HepG2 (cell line): ENCODE data around the gene AP1S3. TPM values are rescaled to one million over a fixed set of nuclear protein-coding genes. Genes with fewer than 3 reads are reported as not detected.

Experiments
- ATAC-seq: fragments of 200-7000 bp; cut with Tn5 transposase; 3 replicates; pipeline ENCODE4 v1.9.1; 2020; ENCODE audit warnings: mild to moderate bottlenecking, moderate library complexity
- BruUV-seq: library from RNA; stranded (reverse); fragments of 400-500 nt; replicated peaks from 2 replicates; lab custom pipeline; 2021; lab: Mats Ljungman, UMichigan
- CTCF ChIA-PET: fragments of 300-600 bp; formaldehyde crosslinking; extraction: SDS; loops from one replicate; lab custom pipeline; 2021; ENCODE audit warnings: low total read pairs, inconsistent platforms, low intra/inter-chr PET ratio; lab: Yijun Ruan, JAX
- POLR2A ChIA-PET: fragments of 350-600 bp; sonication (Branson Sonifier 250); formaldehyde crosslinking; loops from one replicate; lab custom pipeline; 2020; ENCODE audit warnings: antibody characterized with exemption, inconsistent platforms; lab: Yijun Ruan, JAX
- DNase-seq: peaks from one replicate; pipeline ENCODE4 v3.0.0-alpha.2; 2015; ENCODE audit warnings: low spot score
- FAIRE-seq: peaks from 3 replicates; lab custom pipeline; 2011; peaks lifted over from hg19 to GRCh38; lab: Jason Lieb, UNC
- H2AFZ ChIP-seq: one replicate; pipeline ENCODE4 v1.6.1; 2011; ENCODE audit warnings: low read length, inconsistent platforms
- H3K27ac ChIP-seq: fragments of 300-600 bp; 3 replicates; pipeline ENCODE4 v1.8.0; 2011; ENCODE audit warnings: mixed run types, mild to moderate bottlenecking, mixed read lengths, low read length, inconsistent platforms; ENCODE audit not compliant: insufficient read depth; ENCODE audit errors: extremely low read length
- H3K27me3 ChIP-seq, 2 experiments: fragments of 200-600 bp in 1 of 2; 2 replicates in 1 of 2; 3 replicates in 1 of 2; pipeline versions ENCODE4 v1.6.0 to v1.8.0; 2011; ENCODE audit warnings: low read length in 2 of 2, mild to moderate bottlenecking in 2 of 2, moderate library complexity in 2 of 2, inconsistent platforms in 1 of 2; ENCODE audit not compliant: insufficient read depth in 2 of 2, control insufficient read depth in 1 of 2
- H3K36me3 ChIP-seq, 2 experiments: fragments of 200-600 bp in 1 of 2; replicated peaks in 1 of 2; 2 replicates in 1 of 2; 3 replicates in 1 of 2; pipeline versions ENCODE4 v1.5.1 to v1.8.0; 2011; ENCODE audit warnings: low read length in 2 of 2, inconsistent platforms in 1 of 2; ENCODE audit not compliant: insufficient read depth in 2 of 2, control insufficient read depth in 1 of 2
- H3K4me1 ChIP-seq: 2 replicates; pipeline ENCODE4 v1.5.1; 2012; ENCODE audit warnings: low read length, inconsistent platforms; ENCODE audit not compliant: insufficient read depth
- H3K4me2 ChIP-seq: 2 replicates; pipeline ENCODE4 v1.6.0; 2011; ENCODE audit warnings: low read depth, low read length, inconsistent platforms
- H3K4me3 ChIP-seq, 3 experiments: fragments of 200-600 bp in 1 of 3; sonication (generic), shearing (Covaris generic) in 1 of 3; replicated peaks in 1 of 3; 2 replicates each; pipeline ENCODE4 v1.5.1; 2011 to 2016; ENCODE audit warnings: low read length in 3 of 3, inconsistent platforms in 2 of 3, low read depth in 2 of 3, mild to moderate bottlenecking in 2 of 3, control low read depth in 1 of 3, mixed read lengths in 1 of 3; ENCODE audit not compliant: insufficient read depth in 1 of 3
- H3K79me2 ChIP-seq: one replicate; pipeline ENCODE4 v1.6.1; 2011; ENCODE audit warnings: low read length, inconsistent platforms; ENCODE audit not compliant: insufficient read depth
- H3K9ac ChIP-seq: 2 replicates; pipeline ENCODE4 v1.6.0; 2011; ENCODE audit warnings: mild to moderate bottlenecking, low read depth, low read length, inconsistent platforms; ENCODE audit not compliant: insufficient read depth
- H3K9me3 ChIP-seq: 2 replicates; pipeline ENCODE4 v1.5.1; 2012; ENCODE audit warnings: mild to moderate bottlenecking, low read length
- H4K20me1 ChIP-seq: 2 replicates; pipeline ENCODE4 v1.6.0; 2011; ENCODE audit warnings: inconsistent platforms, mild to moderate bottlenecking, low read length, moderate library complexity; ENCODE audit not compliant: insufficient read depth
- CBX1 ChIP-seq: IDR thresholded peaks from one replicate; pipeline ENCODE4 v1.6.1; 2016; ENCODE audit warnings: antibody characterized with exemption, low read depth
- ELF1 ChIP-seq: sonication (generic); formaldehyde crosslinking; IDR thresholded peaks from 2 replicates; pipeline ENCODE4 v1.4.0; 2020; ENCODE audit warnings: missing genetic modification reagents
- HDAC1 ChIP-seq: sonication (generic); formaldehyde crosslinking; IDR thresholded peaks from 2 replicates; pipeline ENCODE4 v1.5.1; 2020; ENCODE audit warnings: mild to moderate bottlenecking, missing genetic modification reagents
- HMG20B ChIP-seq: conservative IDR thresholded peaks from 2 replicates; pipeline ENCODE4 v1.6.1; 2016; ENCODE audit warnings: missing genetic modification reagents, missing compliant biosample characterization
- KAT8 ChIP-seq: IDR thresholded peaks from 2 replicates; pipeline ENCODE4 v1.6.1; 2016; ENCODE audit warnings: missing genetic modification reagents, missing compliant biosample characterization
- NCOA1 ChIP-seq: sonication (generic); formaldehyde crosslinking; IDR thresholded peaks from 2 replicates; pipeline ENCODE4 v1.9.0; 2021; ENCODE audit warnings: missing genetic modification reagents
- NR2F1 ChIP-seq, 2 experiments: fragments of 450-650 bp in 1 of 2; formaldehyde crosslinking in 1 of 2; IDR thresholded peaks; 2 replicates each; pipeline versions ENCODE4 v1.5.0 to v1.6.1; 2016 to 2020; ENCODE audit warnings: mild to moderate bottlenecking in 1 of 2, missing compliant biosample characterization in 1 of 2, missing genetic modification reagents in 1 of 2, moderate library complexity in 1 of 2
- ZGPAT ChIP-seq: IDR thresholded peaks from 2 replicates; pipeline ENCODE4 v1.6.1; 2016; ENCODE audit warnings: mild to moderate bottlenecking
- ZNF326 ChIP-seq: sonication (generic); formaldehyde crosslinking; IDR thresholded peaks from 2 replicates; pipeline ENCODE4 v1.4.0; 2020; ENCODE audit warnings: missing genetic modification reagents, borderline replicate concordance
- ZNF331 ChIP-seq: sonication (generic); formaldehyde crosslinking; IDR thresholded peaks from 2 replicates; pipeline ENCODE4 v1.4.0; 2020; ENCODE audit warnings: missing genetic modification reagents
- ZNF367 ChIP-seq: sonication (generic); formaldehyde crosslinking; IDR thresholded peaks from 2 replicates; pipeline ENCODE4 v1.4.0; 2020; ENCODE audit warnings: missing genetic modification reagents, borderline replicate concordance
- ZNF546 ChIP-seq: sonication (generic); formaldehyde crosslinking; conservative IDR thresholded peaks from 2 replicates; pipeline ENCODE4 v1.8.1; 2023; ENCODE audit warnings: mild to moderate bottlenecking, missing genetic modification reagents
- ZNF598 ChIP-seq: sonication (generic); formaldehyde crosslinking; IDR thresholded peaks from 2 replicates; pipeline ENCODE4 v1.5.1; 2020; ENCODE audit warnings: mild to moderate bottlenecking, missing genetic modification reagents, borderline replicate concordance
- ZNF607 ChIP-seq: sonication (generic); formaldehyde crosslinking; IDR thresholded peaks from 2 replicates; pipeline ENCODE4 v1.5.1; 2020; ENCODE audit warnings: missing genetic modification reagents, mild to moderate bottlenecking, borderline replicate concordance
- ZNF768 ChIP-seq: sonication (generic); formaldehyde crosslinking; IDR thresholded peaks from 2 replicates; pipeline ENCODE4 v1.4.0; 2020; ENCODE audit warnings: missing genetic modification reagents
- ZNF775 ChIP-seq: sonication (generic); formaldehyde crosslinking; IDR thresholded peaks from 2 replicates; pipeline ENCODE4 v1.4.0; 2020; ENCODE audit warnings: missing genetic modification reagents, mild to moderate bottlenecking, moderate library complexity, borderline replicate concordance
- ZSCAN30 ChIP-seq: sonication (generic); formaldehyde crosslinking; IDR thresholded peaks from 2 replicates; pipeline ENCODE4 v1.5.0; 2020; ENCODE audit warnings: mild to moderate bottlenecking, missing genetic modification reagents
- ZSCAN9 ChIP-seq: IDR thresholded peaks from 2 replicates; pipeline ENCODE4 v1.6.1; 2016; ENCODE audit warnings: borderline replicate concordance
- WGBS: methylation state at CpG from one replicate; pipeline ENCODE4 v1.1.6; 2017; ENCODE audit warnings: low lambda C conversion rate; 5-methylcytosine and 5-hydroxymethylcytosine counted together
- in situ Hi-C: cut with HindIII; loops from 2 replicates; pipeline ENCODE4 v1.10.0; 2017; ENCODE audit warnings: low pct_unique_long_range_greater_than_20kb; ENCODE audit not compliant: extremely low pct_ligation_motif_present
- intact Hi-C: fragments of 100-400 bp; cut with micrococcal nuclease; formaldehyde crosslinking; loops from one replicate; pipeline ENCODE4 v1.10.0; 2022; ENCODE audit not compliant: unreplicated experiment
- polyA plus RNA-seq, 8 experiments: library from polyadenylated mRNA; depleted of rRNA in 3 of 8; stranded (reverse) in 7 of 8; unstranded in 1 of 8; fragments of >200 nt; fragmentation: Illumina TruSeq in 4 of 8; extraction: Trizol in 4 of 8; gene quantifications; 2 replicates each; pipeline versions ENCODE4 v1.2.1 to v1.2.3, GENCODE V29; 2011 to 2016; ENCODE audit warnings: low read depth in 4 of 8, missing spikeins in 1 of 8, mixed read lengths in 1 of 8; ENCODE audit not compliant: insufficient read depth in 1 of 8
- total RNA-seq, 5 experiments: library from RNA; depleted of rRNA; stranded (reverse); fragments of >200 nt; fragmentation: Illumina TruSeq; extraction: Trizol; gene quantifications; 2 replicates each; pipeline ENCODE4 v1.2.3, GENCODE V29; 2016; ENCODE audit warnings: low read depth in 1 of 5

The AP1S3 gene
- total and polyA plus RNA-seq, 2 of the 13 experiments (the other 11 are each of a cell fraction or from before 2014, with no cell fraction given), result 3.0 to 16.3 TPM

- no peak for TF ChIP-seq ZNF598 (CRISPR knock-in tag)
- TF ChIP-seq ZNF775, result no peak
These were observed 18.0 kb upstream of the AP1S3 start (continued) for GRCh38 chr2:223855426-223855825.

- H3K9me3 ChIP-seq, result no peaks in the 10 kb centered on the region
- CTCF ChIA-PET, result no interaction called here
- H3K36me3 ChIP-seq, result no peaks in the 10 kb centered on the region
- no peak overlapping the region for H3K4me3 ChIP-seq
- H4K20me1 ChIP-seq, result no peaks in the 10 kb centered on the region
- BruUV-seq, result no TSS peak
- H3K9ac ChIP-seq, result no peak overlapping the region
- no peak overlapping the region for H3K4me2 ChIP-seq
- DNase-seq (no peak), FAIRE-seq (no peak), ATAC-seq (no peak)
- H3K79me2 ChIP-seq, result no peaks in the 10 kb centered on the region
- TF ChIP-seq ZSCAN9 (no peak), NCOA1 (no peak), CBX1 (no peak), ELF1 (CRISPR knock-in tag) (no peak)
- POLR2A ChIA-PET, result interaction anchor here (2.8 kb wide), 1 partner anchor 76 kb away, joined by 16 read pairs; no protein-coding TSS in a partner anchor
- H3K27me3 ChIP-seq, result no peaks in the 10 kb centered on the region
- 85% methylated on average over 2 of the region's 2 CpGs for WGBS
- H3K27ac ChIP-seq, result no peak overlapping the region
- peaks cover 38% of the 10 kb centered on the region for H3K4me1 ChIP-seq
- H2AFZ ChIP-seq, result no peak overlapping the region
- intact Hi-C loops (no loop called here), in situ Hi-C loops (no loop called here)
These were observed 17.4 kb upstream of the AP1S3 start for GRCh38 chr2:223854741-223855140.

GRCh38 chr2:223853425-223853837, 16.0 kb upstream of the AP1S3 start:
- CTCF ChIA-PET, result no interaction called here
- POLR2A ChIA-PET, result interaction anchor here (0.7 to 2.8 kb wide), 8 partner anchors 8 to 155 kb away, joined by 3 to 16 read pairs (median 7); partner anchors contain the start of genes AP1S3 and WDFY1
- Histone ChIP-seq H3K36me3 (no peaks in the 10 kb centered on the region), H3K27me3 (no peaks in the 10 kb centered on the region), H2AFZ (no peak overlapping the region), H3K9me3 (no peaks in the 10 kb centered on the region), H3K79me2 (no peaks in the 10 kb centered on the region), H3K9ac (no peak overlapping the region), H4K20me1 (no peaks in the 10 kb centered on the region), H3K4me3 (no peak overlapping the region), H3K27ac (no peak overlapping the region), H3K4me2 (no peak overlapping the region; the same call in 1 of the 2 replicates), H3K4me1 (peaks cover 38% of the 10 kb centered on the region)
- intact Hi-C loops (no loop called here), in situ Hi-C loops (no loop called here)
- DNase-seq (peak; percentile 94), FAIRE-seq (peak; percentile 26), ATAC-seq (peak; percentile 91)
- BruUV-seq, result no TSS peak
- WGBS, result 2% methylated on average over 3 of the region's 3 CpGs
- TF ChIP-seq ZNF607 (CRISPR knock-in tag), result no peak
- 0 out of 2 replicates have a peak, but pooled peaks have one; percentile 40 for TF ChIP-seq HMG20B
- TF ChIP-seq ZNF367 (CRISPR knock-in tag), result no peak
- TF ChIP-seq ZSCAN30 (CRISPR knock-in tag), result no peak
- TF ChIP-seq ZNF546, result no peak
- TF ChIP-seq KAT8 (CRISPR knock-in tag), result no peak; the same call in 1 of the 2 replicates
- TF ChIP-seq ZNF768 (CRISPR knock-in tag), result no peak
- TF ChIP-seq HDAC1, result no peak
- no peak for TF ChIP-seq ZNF326 (CRISPR knock-in tag)
- peak; percentile 19; the same call in 1 of the 2 replicates for TF ChIP-seq ZNF331
- TF ChIP-seq NR2F1 (CRISPR knock-in tag; IDR thresholded peaks at IDR 0.05), result peak in 1 of 2 experiments; percentile 37; a peak in 1 of 4 replicates
- 0 out of 2 replicates have a peak, but pooled peaks have one; percentile 23 for TF ChIP-seq ZGPAT
